IPS-18c (cell line): ENCODE measurements around the gene ATAD3A.
"Not testable (repeated sequence)": the region's sequence is repeated elsewhere in the genome, so short reads cannot be mapped to it uniquely, and the experiment has no call there.

ENCODE experiments used
- H3K4me3 ChIP-seq: 2 replicates; pipeline ENCODE4 v1.7.0; 2013; ENCODE audit warnings: low read depth, mild to moderate bottlenecking, low read length, moderate library complexity; ENCODE audit not compliant: insufficient read depth
- H3K9me3 ChIP-seq: one replicate; pipeline ENCODE4 v1.6.1; 2013; ENCODE audit warnings: mild to moderate bottlenecking, low read length, moderate library complexity; ENCODE audit not compliant: control insufficient read depth, insufficient read depth

The ATAD3A gene

DNA sequence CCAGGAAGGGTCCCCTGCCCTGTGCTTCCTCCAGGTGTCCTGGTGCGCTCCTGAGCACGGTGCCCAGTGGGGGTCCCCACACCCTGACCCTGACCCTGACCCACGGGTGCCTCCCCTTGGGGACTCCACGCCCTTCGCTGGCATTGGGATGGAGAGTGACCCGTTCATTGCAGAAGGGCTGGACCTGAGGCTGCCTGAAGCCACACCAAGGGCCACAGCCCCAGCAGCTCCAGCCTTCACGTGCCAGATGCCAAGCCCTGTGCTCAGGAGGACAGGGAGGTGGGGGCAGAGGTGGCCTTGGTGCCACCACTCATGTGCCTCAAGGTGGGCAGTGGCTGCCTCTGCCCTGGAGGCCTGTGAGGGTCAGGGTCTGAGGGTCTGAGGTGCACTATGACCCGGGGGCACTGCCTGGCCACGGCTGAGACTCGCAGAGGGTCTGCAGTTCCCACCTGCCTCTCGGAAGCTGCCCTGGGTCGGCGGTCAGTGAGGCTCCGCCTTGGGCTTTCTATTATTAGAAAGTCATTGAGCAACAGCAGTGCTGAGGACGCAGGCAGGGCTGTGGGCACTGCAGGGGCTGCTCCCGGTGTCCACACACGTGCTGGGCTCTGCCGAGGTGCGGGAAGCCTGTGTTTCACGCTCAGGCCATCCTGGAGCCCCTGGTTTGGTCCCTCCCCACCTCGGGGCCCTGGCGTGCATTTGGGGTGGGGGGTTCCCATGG is 21.4 kb downstream of the ATAD3A start:
- H3K4me3 ChIP-seq, H3K9me3 ChIP-seq: not testable (repeated sequence)

DNA sequence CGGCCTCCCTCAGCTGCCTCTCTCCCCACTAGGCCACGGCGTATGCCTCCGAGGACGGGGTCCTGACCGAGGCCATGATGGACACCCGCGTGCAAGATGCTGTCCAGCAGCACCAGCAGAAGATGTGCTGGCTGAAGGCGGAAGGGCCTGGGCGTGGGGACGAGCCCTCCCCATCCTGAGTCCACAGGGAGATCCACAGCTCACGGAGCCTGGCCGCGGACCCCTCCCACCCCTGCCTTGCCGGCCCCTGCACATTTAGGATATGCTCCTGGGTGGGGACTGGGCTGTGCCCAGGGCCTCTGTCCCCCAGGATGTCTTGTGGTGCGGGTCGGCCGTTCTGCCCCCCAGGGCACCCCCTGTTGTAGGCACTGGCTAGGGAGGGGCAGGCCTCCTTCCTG is 21.9 kb downstream of the ATAD3A start:
- not testable (repeated sequence) for H3K9me3 ChIP-seq, H3K4me3 ChIP-seq

DNA sequence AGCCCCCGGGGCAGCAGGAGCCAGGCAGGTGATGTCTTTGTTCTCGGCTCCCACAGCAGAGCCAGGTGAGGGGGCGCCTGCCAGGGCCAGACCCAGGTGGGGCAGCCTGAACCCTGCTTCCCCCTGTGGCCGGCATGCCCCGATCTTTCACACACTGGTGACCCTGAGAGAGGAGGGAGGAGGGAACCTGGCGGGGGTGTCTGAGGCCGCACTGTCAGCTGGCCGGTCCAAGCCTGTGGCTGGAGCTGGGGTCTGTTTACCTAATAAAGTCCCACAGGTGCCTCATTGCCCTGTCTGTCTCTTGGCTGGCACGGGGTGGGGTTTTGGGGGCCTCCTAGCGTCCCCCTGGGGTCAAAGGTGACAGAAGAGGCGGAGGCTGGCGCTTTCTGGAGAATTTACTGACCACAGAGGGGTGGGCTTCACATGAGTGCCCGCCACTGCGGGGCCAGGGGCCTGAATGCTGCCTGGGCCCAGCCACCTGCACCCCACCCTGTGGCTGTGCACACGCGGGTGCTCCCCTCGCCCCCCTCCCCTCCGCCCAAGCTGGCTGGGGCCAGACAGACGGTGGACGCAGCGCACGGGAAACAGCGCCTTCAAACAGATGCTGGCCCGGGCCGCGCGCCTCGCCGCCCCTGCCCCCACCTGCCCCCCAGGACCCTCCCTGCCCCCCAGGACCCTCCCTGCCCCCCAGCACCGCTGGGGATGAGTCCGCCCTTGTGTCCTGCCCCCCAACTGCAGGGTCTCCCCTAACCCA is 22.6 kb downstream of the ATAD3A start:
- H3K4me3 ChIP-seq = no peak overlapping the region
- H3K9me3 ChIP-seq = no peaks in the 10 kb centered on the region

DNA sequence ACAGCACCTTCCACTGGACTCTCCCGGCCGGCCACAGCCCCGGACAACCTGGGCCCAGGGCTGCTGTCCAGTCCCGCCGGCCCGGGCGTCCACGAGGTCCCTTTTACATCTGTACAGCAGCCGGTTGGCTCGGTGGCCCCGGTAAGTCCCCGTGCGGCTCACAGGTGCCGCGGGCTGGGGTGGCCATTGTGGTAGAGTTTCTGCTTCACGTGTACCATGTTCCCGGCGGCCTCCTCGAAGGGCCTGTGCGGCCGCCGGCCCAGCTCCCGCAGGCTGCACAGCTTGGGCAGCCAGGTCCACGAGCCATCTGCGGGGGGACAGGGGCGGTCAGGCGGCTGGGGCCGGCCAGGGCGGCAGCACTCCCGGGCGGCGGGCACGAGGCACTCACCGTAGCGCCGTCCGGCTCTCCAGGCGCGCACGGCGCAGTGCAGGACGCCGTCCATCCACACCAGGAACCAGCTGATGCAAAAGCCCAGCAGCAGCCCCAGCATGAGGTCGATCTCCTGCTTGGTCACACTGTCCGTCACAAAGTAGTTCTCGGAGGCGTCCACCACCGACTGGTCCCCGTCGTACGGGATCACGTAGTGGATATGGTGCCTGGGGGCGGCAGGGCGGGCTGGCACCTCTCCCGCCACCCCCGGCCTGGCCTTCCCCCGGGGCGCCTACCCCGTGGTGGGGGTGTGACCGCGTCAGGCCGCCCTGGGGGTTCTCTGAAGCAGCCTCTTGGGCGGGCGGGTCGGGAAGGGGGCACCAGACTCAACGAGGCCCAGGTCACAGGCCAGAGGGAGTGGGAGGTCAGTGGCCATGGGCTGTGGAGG is 23.4 kb downstream of the ATAD3A start:
- H3K9me3 ChIP-seq = no peaks in the 10 kb centered on the region
- H3K4me3 ChIP-seq = no peak overlapping the region

DNA sequence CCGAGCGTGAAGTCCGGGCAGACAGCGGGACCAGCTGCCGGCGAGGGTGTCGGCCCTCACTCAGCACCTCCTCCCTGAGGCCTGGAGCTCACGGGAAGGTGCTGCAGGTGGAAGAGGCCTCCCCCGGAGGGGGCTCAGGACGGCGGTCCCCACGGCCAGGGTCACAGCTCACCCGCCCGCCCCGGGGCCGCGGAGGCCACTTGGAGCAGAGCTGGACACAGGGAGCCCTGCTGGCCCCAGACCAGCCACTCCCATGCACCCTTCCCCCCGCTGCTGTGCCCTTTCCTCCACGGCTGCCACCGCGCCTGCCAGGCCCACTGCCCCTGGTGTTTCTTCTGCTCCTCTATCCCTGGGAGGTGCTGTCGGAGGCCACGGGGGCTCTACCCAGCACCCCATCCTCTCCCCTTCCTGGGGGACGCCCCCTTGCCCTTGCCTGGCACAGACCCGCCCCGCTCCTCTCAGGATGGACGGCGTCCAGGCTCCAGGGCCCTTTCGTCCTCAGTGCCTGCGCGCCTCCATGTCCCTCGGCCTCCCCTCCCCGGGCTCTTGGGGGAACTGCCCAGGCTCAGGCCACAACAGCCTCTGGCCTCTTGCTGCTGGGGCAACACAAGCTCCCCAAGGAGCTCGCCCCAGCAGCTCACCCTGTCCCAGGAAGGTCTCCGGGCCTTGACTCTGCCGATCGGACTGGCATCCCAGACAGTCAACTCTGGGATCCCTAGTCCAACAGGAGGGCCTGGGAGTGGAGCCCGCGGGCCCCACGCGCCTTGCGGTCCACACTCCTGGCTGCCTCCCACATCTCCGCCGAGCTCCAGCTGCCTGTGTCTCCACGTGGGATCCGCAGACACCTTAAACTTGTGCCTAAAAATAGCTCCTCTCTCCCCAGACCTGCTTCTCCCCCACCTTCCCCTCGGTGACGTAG is 24.3 kb downstream of the ATAD3A start:
- H3K9me3 ChIP-seq = no peaks in the 10 kb centered on the region
- H3K4me3 ChIP-seq = no peak overlapping the region

DNA sequence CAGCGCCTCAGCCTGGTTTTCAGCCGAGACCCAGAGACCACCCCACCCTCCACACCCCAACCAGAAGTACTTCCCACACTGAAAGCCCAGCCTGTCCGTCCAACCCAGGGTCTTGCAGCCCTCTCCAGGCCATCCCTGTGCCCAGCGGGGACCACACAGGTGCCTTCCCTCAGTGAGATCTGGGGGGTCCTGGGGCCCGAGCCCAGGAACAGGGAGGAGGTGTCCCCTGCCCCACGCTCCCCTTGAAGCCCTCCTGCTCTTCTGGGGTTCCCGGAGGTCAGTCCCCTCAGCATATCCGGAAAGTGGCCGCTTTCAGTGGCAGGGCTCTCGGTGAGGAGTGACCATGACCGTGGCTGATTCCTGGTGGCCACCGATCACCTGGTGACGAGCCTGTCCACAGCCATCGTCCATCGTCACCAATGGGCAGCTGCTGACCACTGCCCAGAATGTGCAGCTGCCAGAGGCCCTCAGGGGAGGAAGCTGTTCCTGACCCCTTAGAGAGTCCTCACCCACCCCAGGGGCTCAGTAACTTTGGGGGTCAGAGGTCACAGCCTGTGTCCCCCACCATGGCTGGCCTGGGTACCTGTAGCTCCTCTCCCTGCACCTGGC is 25.1 kb downstream of the ATAD3A start:
- no peaks in the 10 kb centered on the region for H3K9me3 ChIP-seq
- no peak overlapping the region for H3K4me3 ChIP-seq

DNA sequence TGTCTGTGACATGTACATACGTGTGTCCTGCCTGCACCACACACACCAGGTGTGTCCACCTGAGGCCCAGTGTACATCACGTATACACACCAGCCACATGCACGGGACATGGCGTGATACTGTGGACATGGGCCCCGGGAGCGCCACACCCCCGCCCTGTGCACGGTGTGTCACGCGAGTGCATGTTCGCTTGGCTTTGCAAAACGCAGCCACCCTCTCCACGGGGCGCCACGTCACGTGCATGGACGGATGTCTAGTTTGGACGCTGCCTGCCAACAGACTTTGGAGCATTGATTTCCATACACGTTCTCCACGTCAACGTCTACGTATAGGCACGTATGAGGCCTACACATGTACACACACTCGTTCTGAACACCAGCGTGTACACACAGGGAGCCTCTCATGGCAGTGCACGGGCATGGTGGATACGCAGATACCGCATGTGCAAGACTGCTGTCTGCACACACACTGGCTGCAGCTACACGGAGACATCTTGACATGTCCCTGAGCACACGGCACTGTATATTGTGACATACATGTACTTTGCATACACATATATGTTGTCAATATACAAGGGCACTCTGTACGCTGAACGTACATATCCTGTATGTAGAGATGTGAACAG is 25.8 kb downstream of the ATAD3A start:
- H3K9me3 ChIP-seq = no peaks in the 10 kb centered on the region
- H3K4me3 ChIP-seq = no peak overlapping the region

DNA sequence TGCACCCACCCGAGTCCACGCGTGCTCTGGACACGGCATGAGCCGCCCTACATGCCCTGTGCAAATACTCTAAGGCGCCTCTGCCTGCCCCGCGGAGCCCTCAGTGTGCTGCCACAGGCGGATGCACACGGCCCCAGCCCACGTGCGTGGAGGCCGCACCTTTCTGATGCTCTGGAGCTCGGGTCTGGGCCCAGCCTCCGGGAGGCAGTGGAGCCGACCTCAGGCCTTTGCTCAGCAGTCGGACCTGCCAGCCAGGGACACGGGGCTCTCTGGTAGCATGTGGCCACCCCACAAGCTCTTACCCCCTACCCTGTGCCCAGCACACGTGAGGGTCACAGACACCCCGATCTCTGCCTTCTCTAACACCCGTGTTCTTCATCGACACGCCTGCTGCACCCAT is 26.4 kb downstream of the ATAD3A start:
- H3K4me3 ChIP-seq = no peak overlapping the region
- no peaks in the 10 kb centered on the region for H3K9me3 ChIP-seq

DNA sequence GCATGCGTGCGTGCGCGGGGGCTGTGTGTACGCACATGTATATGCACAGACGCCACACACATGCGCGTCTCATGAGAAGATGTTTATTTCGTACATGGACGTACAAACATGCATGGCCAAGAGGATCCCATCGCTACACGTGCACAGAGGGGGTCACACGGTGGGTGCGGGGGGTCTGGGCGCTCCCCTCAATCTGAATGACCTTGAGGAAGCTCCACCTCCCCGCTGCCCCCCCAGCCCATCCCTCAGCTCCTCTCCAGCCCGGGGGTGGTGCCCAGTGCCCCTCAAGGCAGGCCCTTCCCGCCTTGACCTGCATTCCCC is 27.0 kb downstream of the ATAD3A start:
- H3K4me3 ChIP-seq = peak overlapping the region; percentile 66
- no peaks in the 10 kb centered on the region for H3K9me3 ChIP-seq

DNA sequence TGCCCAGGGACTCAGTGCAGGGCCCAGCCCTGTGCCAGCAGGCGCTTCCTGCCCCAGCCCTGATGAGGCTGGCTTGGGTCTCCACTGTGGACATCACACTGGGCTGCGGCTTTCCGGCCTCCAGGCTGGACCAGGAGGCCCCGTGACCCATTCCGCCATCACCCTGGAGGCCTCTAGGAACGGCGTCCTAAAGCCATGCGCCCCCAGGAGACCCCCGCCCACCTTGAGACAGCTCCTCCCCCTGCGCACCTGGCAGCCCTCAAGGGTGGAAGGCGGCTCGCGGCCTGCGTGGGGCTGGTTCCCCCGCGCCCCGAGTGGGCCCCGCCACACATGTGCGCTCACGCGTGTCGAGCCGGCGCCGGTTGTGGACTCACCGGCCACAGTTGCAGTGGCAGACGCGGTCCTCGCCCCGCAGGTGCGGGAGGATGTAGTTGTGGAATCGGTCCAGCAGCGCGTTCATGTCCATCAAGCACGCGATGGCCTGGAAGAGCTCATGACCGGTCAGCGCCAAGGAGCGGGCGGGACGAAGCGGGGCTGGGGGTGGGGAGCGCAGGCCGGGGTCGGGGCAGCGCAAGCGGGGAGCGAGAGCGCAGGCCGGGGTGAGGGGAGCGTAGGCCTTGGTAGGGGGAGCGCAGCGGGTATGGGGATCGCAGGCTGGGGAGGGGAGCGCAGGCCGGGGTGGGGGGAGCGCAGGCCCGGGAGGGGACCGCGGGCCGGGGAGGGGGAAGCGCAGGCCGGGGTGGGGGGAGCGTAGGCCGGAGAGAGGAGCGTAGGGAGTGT is 27.5 kb downstream of the ATAD3A start:
- Histone ChIP-seq H3K9me3 (no peaks in the 10 kb centered on the region), H3K4me3 (peak overlapping the region; percentile 66)

DNA sequence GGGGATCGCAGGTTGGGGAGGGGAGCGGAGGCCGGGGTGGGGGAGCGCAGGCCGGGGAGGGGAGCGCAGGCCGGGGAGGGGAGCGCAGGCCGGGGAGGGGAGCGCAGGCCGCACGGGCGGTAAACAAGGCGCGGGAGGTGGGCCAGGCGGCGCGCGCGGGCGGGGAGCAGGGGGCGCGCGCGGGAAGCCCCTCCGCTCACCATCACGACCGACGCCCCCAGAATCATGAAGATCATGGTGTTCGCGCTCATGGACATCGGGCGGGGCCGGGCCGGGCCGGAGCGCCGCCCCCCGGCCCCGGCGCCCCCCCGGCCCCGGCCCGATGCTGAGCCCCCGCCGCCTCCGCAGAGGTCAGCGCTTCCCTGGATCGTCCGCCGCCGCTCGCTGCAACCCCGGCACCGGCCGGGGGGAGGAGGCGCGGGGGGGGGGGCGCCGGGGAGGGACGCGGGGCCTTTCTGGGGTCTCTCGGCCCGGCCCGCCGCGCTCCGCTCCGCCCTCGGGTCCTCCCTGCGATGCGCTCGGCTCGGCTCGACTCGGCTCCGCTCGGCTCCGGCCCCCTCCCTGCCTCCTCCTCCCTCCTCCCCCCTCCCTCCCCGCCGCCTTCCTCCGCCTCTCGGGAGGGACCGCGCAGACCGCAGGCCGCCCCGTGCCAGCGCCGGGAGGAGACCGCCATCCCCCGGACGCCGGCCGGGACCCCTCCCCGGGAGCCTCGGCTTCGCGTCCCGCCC is 28.3 kb downstream of the ATAD3A start, which contains the start of gene TMEM240:
TMEM240 (minus strand) TSS at position 535 of the 728 bp plus-strand sequence; CDS start at position 257, 278 bp downstream.
- no peaks in the 10 kb centered on the region for H3K9me3 ChIP-seq
- H3K4me3 ChIP-seq = peak within 1 kb of the TSS; percentile 66

DNA sequence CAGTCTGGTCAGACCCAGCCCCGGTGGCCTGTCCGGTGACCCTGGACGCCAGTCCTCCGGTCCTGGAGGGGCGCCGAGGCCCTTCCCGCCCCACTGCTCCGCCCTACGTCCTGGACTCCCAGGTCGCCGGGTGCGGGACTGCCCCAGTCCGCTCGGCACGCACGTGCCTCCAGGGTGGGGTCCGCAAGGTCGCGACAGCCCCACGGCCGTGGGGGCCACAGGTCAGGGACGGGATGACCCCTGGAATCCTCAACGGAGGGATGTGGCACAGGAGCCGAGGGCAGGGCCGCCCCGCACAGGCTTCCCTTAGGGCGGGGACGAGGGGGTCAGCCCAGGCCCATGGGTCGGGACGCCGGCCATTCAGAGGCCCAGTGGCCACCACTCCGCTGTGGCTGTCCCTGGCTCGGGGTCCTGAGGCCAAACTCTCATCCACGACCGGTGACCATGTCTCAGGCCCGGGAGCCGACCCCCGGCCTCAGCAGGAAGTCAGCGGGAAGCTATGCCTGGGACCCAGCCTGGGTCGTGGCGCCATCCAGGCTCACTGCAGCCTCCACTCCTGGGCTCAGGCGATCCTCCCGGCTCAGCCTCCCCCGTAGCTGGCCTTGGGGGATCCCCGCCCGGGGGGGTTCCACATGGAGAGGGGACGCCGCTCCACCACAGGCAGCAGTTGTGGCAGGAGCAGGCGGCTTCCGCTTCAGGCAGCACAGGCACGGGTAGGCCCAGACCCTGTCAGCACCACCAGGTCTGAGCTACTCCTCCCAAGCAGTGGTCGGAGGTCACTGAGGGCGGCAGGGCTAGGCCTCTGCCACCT is 29.1 kb downstream of the ATAD3A start:
- Histone ChIP-seq H3K9me3 (no peaks in the 10 kb centered on the region), H3K4me3 (peak overlapping the region; percentile 57)

DNA sequence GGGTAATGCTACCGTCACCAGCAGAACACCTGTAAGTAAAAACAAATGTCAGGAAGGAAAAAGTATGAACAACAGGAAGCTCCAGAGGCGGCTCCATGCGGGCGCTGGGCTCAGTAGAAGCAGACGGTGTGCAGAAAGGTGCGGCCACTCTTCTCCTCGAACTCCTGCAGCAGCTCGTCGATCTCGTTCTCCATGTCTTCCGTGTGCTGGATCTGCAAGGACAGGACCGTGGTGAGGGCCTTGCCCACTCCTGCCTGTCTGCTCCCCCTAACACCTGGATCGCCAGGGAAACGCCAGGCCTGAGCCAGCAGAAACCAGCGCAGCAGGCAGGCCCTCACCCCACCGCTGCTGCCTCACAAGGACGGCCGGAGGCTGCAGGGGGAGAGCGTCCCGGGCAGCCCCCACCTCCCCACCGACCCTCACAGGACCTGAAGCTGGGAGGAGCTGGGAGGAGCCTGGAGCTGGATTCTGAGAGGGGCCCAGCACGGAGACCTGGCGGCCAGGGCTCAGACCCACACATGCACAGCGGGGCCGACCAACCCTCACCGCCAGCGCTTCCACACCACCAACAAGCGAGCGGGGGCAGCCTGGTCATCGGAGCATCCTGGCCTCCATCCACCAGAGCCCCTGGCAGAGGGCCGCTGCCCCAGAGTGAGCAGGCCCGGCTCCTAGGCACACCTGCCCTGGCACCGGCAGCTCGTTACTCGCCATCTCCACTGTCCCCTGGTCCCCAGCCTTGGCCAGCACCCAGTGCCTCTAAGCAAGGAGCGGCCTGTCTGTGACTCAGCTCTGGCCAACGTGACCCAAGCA is 30.2 kb downstream of the ATAD3A start:
- H3K4me3 ChIP-seq = no peak overlapping the region
- no peaks in the 10 kb centered on the region for H3K9me3 ChIP-seq
